HepG2 (cell line): Measurements from ENCODE around the gene PLCG1. TPM values are rescaled to one million over a fixed set of nuclear protein-coding genes. Genes with fewer than 3 reads are reported as not detected.

Experiments used
- ARID4A ChIP-seq: sonication (generic); formaldehyde crosslinking; IDR thresholded peaks from 2 replicates; pipeline ENCODE4 v1.5.0; 2020; ENCODE audit warnings: mild to moderate bottlenecking, missing genetic modification reagents, borderline replicate concordance
- GRHL1 ChIP-seq: sonication (generic); formaldehyde crosslinking; conservative IDR thresholded peaks from 2 replicates; pipeline ENCODE4 v1.8.0; 2022; ENCODE audit warnings: missing genetic modification reagents
- GZF1 ChIP-seq: sonication (generic); formaldehyde crosslinking; IDR thresholded peaks from 2 replicates; pipeline ENCODE4 v1.5.1; 2020; ENCODE audit warnings: mild to moderate bottlenecking, missing genetic modification reagents
- HES4 ChIP-seq: sonication (generic); formaldehyde crosslinking; IDR thresholded peaks from 2 replicates; pipeline ENCODE4 v1.9.0; 2021; ENCODE audit warnings: mild to moderate bottlenecking, missing genetic modification reagents, borderline replicate concordance
- HNF4A ChIP-seq: sonication (generic); formaldehyde crosslinking; IDR thresholded peaks from 2 replicates; pipeline ENCODE4 v1.4.0; 2020; ENCODE audit warnings: missing genetic modification reagents
- MYC ChIP-seq: sonication (generic); formaldehyde crosslinking; IDR thresholded peaks from 2 replicates; pipeline ENCODE4 v1.9.0; 2021; ENCODE audit warnings: missing genetic modification reagents, borderline replicate concordance
- NKX3-1 ChIP-seq: sonication (generic); formaldehyde crosslinking; IDR thresholded peaks from 2 replicates; pipeline ENCODE4 v1.5.0; 2020; ENCODE audit warnings: missing genetic modification reagents
- ZBTB7B ChIP-seq: sonication (generic); formaldehyde crosslinking; IDR thresholded peaks from 2 replicates; pipeline ENCODE4 v1.4.0; 2020; ENCODE audit warnings: missing genetic modification reagents
- ZGPAT ChIP-seq: IDR thresholded peaks from 2 replicates; pipeline ENCODE4 v1.6.1; 2016; ENCODE audit warnings: mild to moderate bottlenecking
- ZNF18 ChIP-seq: sonication (generic); formaldehyde crosslinking; IDR thresholded peaks from 2 replicates; pipeline ENCODE4 v1.8.0; 2022; ENCODE audit warnings: mild to moderate bottlenecking, missing genetic modification reagents; ENCODE audit not compliant: insufficient replicate concordance
- ZNF225 ChIP-seq: sonication (generic); formaldehyde crosslinking; IDR thresholded peaks from 2 replicates; pipeline ENCODE4 v1.4.0; 2020; ENCODE audit warnings: mild to moderate bottlenecking, missing genetic modification reagents
- ZNF263 ChIP-seq: sonication (generic); formaldehyde crosslinking; IDR thresholded peaks from 2 replicates; pipeline ENCODE4 v1.4.0; 2020; ENCODE audit warnings: missing genetic modification reagents
- ZNF432 ChIP-seq: sonication (generic); formaldehyde crosslinking; IDR thresholded peaks from 2 replicates; pipeline ENCODE4 v1.5.0; 2020; ENCODE audit warnings: missing genetic modification reagents, mild to moderate bottlenecking, borderline replicate concordance
- ZNF556 ChIP-seq: sonication (generic); formaldehyde crosslinking; IDR thresholded peaks from 2 replicates; pipeline ENCODE4 v1.4.0; 2020; ENCODE audit warnings: mild to moderate bottlenecking, missing genetic modification reagents, borderline replicate concordance
- ZNF674 ChIP-seq: sonication (generic); formaldehyde crosslinking; IDR thresholded peaks from 2 replicates; pipeline ENCODE4 v1.5.0; 2020; ENCODE audit warnings: low read depth, mild to moderate bottlenecking, missing genetic modification reagents
- ZNF781 ChIP-seq: sonication (generic); formaldehyde crosslinking; IDR thresholded peaks from 2 replicates; pipeline ENCODE4 v1.5.1; 2020; ENCODE audit warnings: borderline replicate concordance, mild to moderate bottlenecking, missing genetic modification reagents; ENCODE audit errors: not compliant biosample characterization
- ZNF784 ChIP-seq: sonication (generic); formaldehyde crosslinking; IDR thresholded peaks from 2 replicates; pipeline ENCODE4 v1.5.1; 2020; ENCODE audit warnings: missing genetic modification reagents, mild to moderate bottlenecking, borderline replicate concordance
- polyA plus RNA-seq, 8 experiments: library from polyadenylated mRNA; depleted of rRNA in 3 of 8; stranded (reverse) in 7 of 8; unstranded in 1 of 8; fragments of >200 nt; fragmentation: Illumina TruSeq in 4 of 8; extraction: Trizol in 4 of 8; gene quantifications; 2 replicates each; pipeline versions ENCODE4 v1.2.1 to v1.2.3, GENCODE V29; 2011 to 2016; ENCODE audit warnings: low read depth in 4 of 8, missing spikeins in 1 of 8, mixed read lengths in 1 of 8; ENCODE audit not compliant: insufficient read depth in 1 of 8
- total RNA-seq, 5 experiments: library from RNA; depleted of rRNA; stranded (reverse); fragments of >200 nt; fragmentation: Illumina TruSeq; extraction: Trizol; gene quantifications; 2 replicates each; pipeline ENCODE4 v1.2.3, GENCODE V29; 2016; ENCODE audit warnings: low read depth in 1 of 5

The PLCG1 gene
- total and polyA plus RNA-seq, 2 of the 13 experiments (the other 11 are each of a cell fraction or from before 2014, with no cell fraction given): 85.3 to 158 TPM

- peak; percentile 58 for TF ChIP-seq ARID4A (CRISPR knock-in tag)
- TF ChIP-seq ZBTB7B (CRISPR knock-in tag): no peak
- TF ChIP-seq MYC (CRISPR knock-in tag): peak; percentile 7; the same call in 1 of the 2 replicates
- TF ChIP-seq ZNF674: 0 out of 2 replicates have a peak, but pooled peaks have one; percentile 17
- TF ChIP-seq HNF4A (CRISPR knock-in tag): peak; percentile 33; the same call in 1 of the 2 replicates
- TF ChIP-seq ZNF784 (CRISPR knock-in tag): no peak
- TF ChIP-seq ZGPAT (CRISPR knock-in tag): peak; percentile 35; the same call in 1 of the 2 replicates
- TF ChIP-seq ZNF781 (CRISPR knock-in tag): peak; percentile 27
- TF ChIP-seq GRHL1 (CRISPR knock-in tag): no peak
- 0 out of 2 replicates have a peak, but pooled peaks have one; percentile 14 for TF ChIP-seq GZF1 (CRISPR knock-in tag)
- no peak for TF ChIP-seq ZNF432 (CRISPR knock-in tag)
- 0 out of 2 replicates have a peak, but pooled peaks have one; percentile 15 for TF ChIP-seq ZNF225 (CRISPR knock-in tag)
- TF ChIP-seq NKX3-1 (CRISPR knock-in tag): no peak
- TF ChIP-seq HES4 (CRISPR knock-in tag): no peak
- TF ChIP-seq ZNF263: peak; percentile 52; the same call in 1 of the 2 replicates
- TF ChIP-seq ZNF556: no peak
- peak; percentile 33 for TF ChIP-seq ZNF18
Observed at GRCh38 chr20:41134362-41135186, 2.8 kb upstream of the PLCG1 start (continued).
